22Rv1 (cell line): ENCODE results near the gene COL5A1.

Experiments
- ZFX ChIP-seq: fragments of 450-650 bp; IDR thresholded peaks from 2 replicates; pipeline ENCODE4 v1.6.1; 2017; ENCODE audit warnings: antibody characterized with exemption, borderline replicate concordance
- TF ChIP-seq, protein P1 (sequence below): fragments of 450-650 bp; IDR thresholded peaks from 2 replicates; pipeline ENCODE4 v1.5.1; 2017; ENCODE audit warnings: mild to moderate bottlenecking

DNA sequence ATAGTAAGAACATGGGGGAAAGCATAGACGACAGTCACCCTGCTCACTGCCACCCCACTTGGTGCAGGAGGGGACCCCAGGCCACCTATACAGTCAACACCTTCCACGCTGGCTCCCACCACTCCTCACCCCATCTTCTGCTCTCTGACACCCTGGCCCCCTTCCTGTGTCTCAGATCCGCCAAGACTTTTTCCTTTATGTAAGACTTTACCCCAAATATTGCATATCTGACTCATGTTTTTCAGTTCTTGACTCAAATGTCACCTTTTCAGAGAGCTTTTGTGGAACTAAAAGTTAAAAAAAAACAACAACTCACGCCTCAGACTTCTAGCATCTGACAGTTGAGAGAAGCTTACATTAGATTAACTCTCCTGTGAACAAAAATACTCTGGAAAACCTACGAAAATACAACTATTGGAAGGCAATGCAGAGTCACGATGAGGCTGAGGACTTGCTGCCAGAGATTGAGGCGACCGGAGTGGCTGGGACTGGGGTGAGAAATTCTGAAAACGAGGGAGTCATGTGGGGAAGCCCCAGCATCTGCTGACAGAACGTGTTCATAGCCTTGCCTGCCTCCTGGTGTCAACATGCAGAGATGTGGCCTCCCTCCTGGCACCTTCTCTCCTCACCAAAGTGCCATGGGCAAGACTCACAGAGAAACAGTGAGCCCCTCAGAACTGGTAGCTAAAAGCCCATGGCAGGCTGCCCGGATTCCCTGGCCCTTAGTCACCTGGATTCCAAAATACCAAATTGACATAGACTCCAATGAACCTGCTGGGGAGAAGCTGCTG, 216.6 kb downstream of the COL5A1 start:
- TF ChIP-seq, protein P1, sequence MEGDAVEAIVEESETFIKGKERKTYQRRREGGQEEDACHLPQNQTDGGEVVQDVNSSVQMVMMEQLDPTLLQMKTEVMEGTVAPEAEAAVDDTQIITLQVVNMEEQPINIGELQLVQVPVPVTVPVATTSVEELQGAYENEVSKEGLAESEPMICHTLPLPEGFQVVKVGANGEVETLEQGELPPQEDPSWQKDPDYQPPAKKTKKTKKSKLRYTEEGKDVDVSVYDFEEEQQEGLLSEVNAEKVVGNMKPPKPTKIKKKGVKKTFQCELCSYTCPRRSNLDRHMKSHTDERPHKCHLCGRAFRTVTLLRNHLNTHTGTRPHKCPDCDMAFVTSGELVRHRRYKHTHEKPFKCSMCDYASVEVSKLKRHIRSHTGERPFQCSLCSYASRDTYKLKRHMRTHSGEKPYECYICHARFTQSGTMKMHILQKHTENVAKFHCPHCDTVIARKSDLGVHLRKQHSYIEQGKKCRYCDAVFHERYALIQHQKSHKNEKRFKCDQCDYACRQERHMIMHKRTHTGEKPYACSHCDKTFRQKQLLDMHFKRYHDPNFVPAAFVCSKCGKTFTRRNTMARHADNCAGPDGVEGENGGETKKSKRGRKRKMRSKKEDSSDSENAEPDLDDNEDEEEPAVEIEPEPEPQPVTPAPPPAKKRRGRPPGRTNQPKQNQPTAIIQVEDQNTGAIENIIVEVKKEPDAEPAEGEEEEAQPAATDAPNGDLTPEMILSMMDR: no peak
- no peak for TF ChIP-seq ZFX
